K562 (cell line): Measurements from ENCODE around the gene ORC4. TPM values are rescaled to one million over a fixed set of nuclear protein-coding genes. Genes with fewer than 3 reads are reported as not detected.

Experiments
- ATAC-seq: fragments of 200-7000 bp; cut with Tn5 transposase; 3 replicates; pipeline ENCODE4 v1.9.1; 2020; ENCODE audit warnings: moderate library complexity
- BruUV-seq: library from RNA; stranded (reverse); fragments of 400-500 nt; replicated peaks from 2 replicates; lab custom pipeline; 2021; lab: Mats Ljungman, UMichigan
- CTCF ChIA-PET: fragments of 300-600 bp; formaldehyde crosslinking; extraction: SDS; loops from one replicate; lab custom pipeline; 2021; ENCODE audit warnings: low intra/inter-chr PET ratio; lab: Yijun Ruan, JAX
- POLR2A ChIA-PET: fragments of 300-600, 350-650 bp; sonication (Branson Sonifier 250); formaldehyde crosslinking; extraction: SDS; loops from one replicate; lab custom pipeline; 2021; ENCODE audit warnings: antibody characterized with exemption, inconsistent platforms; lab: Yijun Ruan, JAX
- DNase-seq, 4 experiments: peaks; one replicate each; pipeline versions ENCODE4 v3.0.0 to v3.0.0-alpha.2; 2011 to 2018; ENCODE audit warnings: low spot score in 3 of 4, mixed read lengths in 3 of 4; ENCODE audit errors: extremely low read depth in 1 of 4
- FAIRE-seq: peaks from 2 replicates; lab custom pipeline; 2011; peaks lifted over from hg19 to GRCh38; lab: Jason Lieb, UNC
- H2AFZ ChIP-seq: 2 replicates; pipeline ENCODE4 v1.6.0; 2011; ENCODE audit warnings: low read depth, low read length, control low read depth, inconsistent platforms
- H3K27ac ChIP-seq: fragments of 200-600 bp; 3 replicates; pipeline ENCODE4 v1.8.0; 2011; ENCODE audit warnings: low read depth, mild to moderate bottlenecking, control low read depth, inconsistent platforms, low read length, moderate library complexity, mixed read lengths; ENCODE audit errors: extremely low read depth
- H3K27me3 ChIP-seq, 2 experiments: fragments of 300-600 bp in 1 of 2; 2 replicates in 1 of 2; 3 replicates in 1 of 2; pipeline versions ENCODE4 v1.6.0 to v1.8.0; 2011; ENCODE audit warnings: inconsistent platforms in 2 of 2, low read length in 2 of 2, mild to moderate bottlenecking in 1 of 2, mixed read lengths in 1 of 2, moderate library complexity in 1 of 2; ENCODE audit not compliant: control insufficient read depth in 2 of 2, insufficient read depth in 2 of 2
- H3K36me3 ChIP-seq: fragments of 300-600 bp; 3 replicates; pipeline ENCODE4 v1.8.0; 2011; ENCODE audit warnings: mild to moderate bottlenecking, low read length, inconsistent platforms; ENCODE audit not compliant: control insufficient read depth, insufficient read depth
- H3K4me1 ChIP-seq, 2 experiments: fragments of 200-600 bp in 1 of 2; replicated peaks in 1 of 2; 2 replicates in 1 of 2; 3 replicates in 1 of 2; pipeline versions ENCODE4 v1.5.1 to v1.8.0; 2011; ENCODE audit warnings: inconsistent platforms in 2 of 2, low read length in 2 of 2, mild to moderate bottlenecking in 1 of 2, mixed read lengths in 1 of 2, moderate library complexity in 1 of 2; ENCODE audit not compliant: control insufficient read depth in 2 of 2, insufficient read depth in 2 of 2
- H3K4me2 ChIP-seq: 2 replicates; pipeline ENCODE4 v1.6.1; 2011; ENCODE audit warnings: low read length, control low read depth, inconsistent platforms, mixed read lengths; ENCODE audit not compliant: insufficient read depth
- H3K4me3 ChIP-seq: fragments of 200-600 bp; sonication (generic), shearing (Covaris generic); 2 replicates; pipeline ENCODE4 v1.5.1; 2016; ENCODE audit warnings: control low read depth, inconsistent platforms
- H3K79me2 ChIP-seq: fragments of 200-600 bp; 3 replicates; pipeline ENCODE4 v1.8.0; 2011; ENCODE audit warnings: low read length, inconsistent platforms; ENCODE audit not compliant: control insufficient read depth, insufficient read depth
- H3K9ac ChIP-seq, 2 experiments: 2 replicates each; pipeline versions ENCODE4 v1.6.0 to v1.6.1; 2011; ENCODE audit warnings: low read depth in 2 of 2, low read length in 2 of 2, control low read depth in 1 of 2, inconsistent platforms in 1 of 2, mild to moderate bottlenecking in 1 of 2, mixed read lengths in 1 of 2; ENCODE audit not compliant: insufficient read depth in 1 of 2
- H3K9me1 ChIP-seq: one replicate; pipeline ENCODE4 v1.6.0; 2011; ENCODE audit warnings: inconsistent platforms, mild to moderate bottlenecking, low read length, moderate library complexity; ENCODE audit not compliant: control insufficient read depth, insufficient read depth
- H3K9me3 ChIP-seq: replicated peaks from 2 replicates; pipeline ENCODE4 v1.5.1; 2011; ENCODE audit warnings: low read depth, low read length, inconsistent platforms; ENCODE audit not compliant: control insufficient read depth, insufficient read depth
- H4K20me1 ChIP-seq: replicated peaks from 2 replicates; pipeline ENCODE4 v1.6.1; 2011; ENCODE audit warnings: low read length, inconsistent platforms, mixed read lengths; ENCODE audit not compliant: control insufficient read depth, insufficient read depth
- CBFA2T2 ChIP-seq: fragments of 450-650 bp; conservative IDR thresholded peaks from 2 replicates; pipeline ENCODE4 v1.6.1; 2017; ENCODE audit warnings: mild to moderate bottlenecking
- FIP1L1 ChIP-seq: fragments of 200-400 bp; formaldehyde crosslinking; IDR thresholded peaks from 2 replicates; pipeline ENCODE4 v1.6.1; 2018; ENCODE audit warnings: mild to moderate bottlenecking, low read depth, low read length; ENCODE audit not compliant: poor library complexity, severe bottlenecking
- MAFK ChIP-seq: IDR thresholded peaks from 2 replicates; pipeline ENCODE4 v1.6.1; 2011; ENCODE audit warnings: low read length, improper control_type of control experiment
- MCM5 ChIP-seq: fragments of 450-650 bp; IDR thresholded peaks from 2 replicates; pipeline ENCODE4 v1.6.1; 2016; ENCODE audit warnings: low read depth
- MED1 ChIP-seq: sonication (generic); formaldehyde crosslinking; IDR thresholded peaks from 2 replicates; pipeline ENCODE4 v1.8.1; 2023; ENCODE audit warnings: missing genetic modification reagents, borderline replicate concordance
- NFIC ChIP-seq: fragments of 450-650 bp; IDR thresholded peaks from 2 replicates; pipeline ENCODE4 v1.6.1; 2017; ENCODE audit warnings: mild to moderate bottlenecking, inconsistent platforms
- RAD51 ChIP-seq: fragments of 450-650 bp; IDR thresholded peaks from 2 replicates; pipeline ENCODE4 v1.7.1; 2016; ENCODE audit warnings: low read depth, mild to moderate bottlenecking, borderline replicate concordance
- SMARCE1 ChIP-seq: fragments of 450-650 bp; IDR thresholded peaks from 2 replicates; pipeline ENCODE4 v1.7.1; 2016; ENCODE audit warnings: mild to moderate bottlenecking
- SRSF1 ChIP-seq: fragments of 200-400 bp; formaldehyde crosslinking; IDR thresholded peaks from 2 replicates; pipeline ENCODE4 v1.6.1; 2017; ENCODE audit warnings: mild to moderate bottlenecking, low read depth, low read length, moderate library complexity
- TCF3 ChIP-seq: sonication (generic); formaldehyde crosslinking; IDR thresholded peaks from 2 replicates; pipeline ENCODE4 v1.4.0; 2020; ENCODE audit warnings: mild to moderate bottlenecking, missing genetic modification reagents
- XRCC5 ChIP-seq: fragments of 200-400 bp; formaldehyde crosslinking; IDR thresholded peaks from 2 replicates; pipeline ENCODE4 v1.6.1; 2017; ENCODE audit warnings: low read depth, mild to moderate bottlenecking, low read length
- ZFX ChIP-seq: sonication (generic); formaldehyde crosslinking; IDR thresholded peaks from 2 replicates; pipeline ENCODE4 v1.8.0; 2022; ENCODE audit warnings: mild to moderate bottlenecking, missing genetic modification reagents, moderate library complexity
- ZNF140 ChIP-seq: fragments of 250-450 bp; sonication (Bioruptor Pico); IDR thresholded peaks from 2 replicates; pipeline ENCODE4 v1.8.0; 2021; ENCODE audit warnings: moderate library complexity, mild to moderate bottlenecking, inconsistent platforms
- ZNF143 ChIP-seq: sonication (generic); formaldehyde crosslinking; IDR thresholded peaks from 2 replicates; pipeline ENCODE4 v1.9.0; 2022; ENCODE audit warnings: mild to moderate bottlenecking, missing genetic modification reagents
- WGBS: fragments of 100-300 bp; shearing (Covaris generic); methylation state at CpG from one replicate; pipeline ENCODE4 v1.1.6; 2016; ENCODE audit warnings: low coverage, mixed read lengths; ENCODE audit not compliant: insufficient coverage; ENCODE audit errors: missing lambda C conversion rate; 5-methylcytosine and 5-hydroxymethylcytosine counted together
- in situ Hi-C: fragments of 300-500 bp; cut with MboI; formaldehyde crosslinking; loops from 4 replicates; pipeline ENCODE4 v1.15.0; 2018; ENCODE audit warnings: inconsistent platforms, mixed read lengths
- intact Hi-C: fragments of 100-400 bp; cut with micrococcal nuclease; formaldehyde crosslinking; loops from 2 replicates; pipeline ENCODE4 v1.14.2; 2022
- polyA plus RNA-seq, 8 experiments: library from polyadenylated mRNA; depleted of rRNA in 4 of 8; stranded (reverse) in 5 of 8; unstranded in 3 of 8; fragments of >200 nt; fragmentation: Nextera tagmentation in 2 of 8; fragmentation: Illumina TruSeq in 1 of 8; extraction: Ambion mirVana in 2 of 8; extraction: Trizol in 1 of 8; gene quantifications; 2 replicates each; pipeline versions ENCODE4 v1.2.1 to v1.2.3, GENCODE V29; 2011 to 2014; ENCODE audit warnings: inconsistent platforms in 1 of 8, missing spikeins in 1 of 8
- total RNA-seq, 7 experiments: library from RNA; depleted of rRNA in 6 of 7; stranded (reverse); fragments of >200 nt in 6 of 7; fragmentation: Illumina TruSeq in 2 of 7; extraction: Trizol in 2 of 7; gene quantifications; 2 replicates each; pipeline versions ENCODE4 v1.2.1 to v1.2.3, GENCODE V29; 2011 to 2021; ENCODE audit warnings: low replicate concordance in 1 of 7
- TF ChIP-seq, protein P1 (sequence below): IDR thresholded peaks from 2 replicates; pipeline ENCODE4 v1.6.1; 2014; ENCODE audit warnings: antibody characterized with exemption

Gene ORC4
- total and polyA plus RNA-seq, 9 of the 15 experiments (the other 6 are each of a cell fraction or from before 2014, with no cell fraction given), result 58.6 to 100 (median 70.5) TPM

DNA sequence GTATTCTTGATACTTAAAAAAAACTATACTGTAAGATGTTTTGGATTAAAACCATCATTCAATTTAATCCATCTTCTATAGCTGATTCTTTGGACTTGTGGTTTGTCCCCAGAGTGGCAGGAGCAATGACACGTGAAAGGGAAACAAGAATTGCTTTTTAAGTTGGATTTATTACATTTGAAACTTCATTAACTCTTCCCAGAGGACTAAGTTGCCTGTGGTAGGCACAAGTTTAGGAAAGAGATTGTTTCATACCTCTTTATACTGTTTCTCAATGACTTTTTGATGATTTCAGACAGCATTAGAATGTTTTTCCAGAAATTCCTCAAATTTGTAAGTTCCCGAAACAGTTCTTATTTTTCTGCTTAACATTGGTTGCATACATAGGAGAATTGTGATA, 134.4 kb downstream of the ORC4 start:
- intact Hi-C loops (no loop called here), in situ Hi-C loops (loop anchor here (25.0 kb wide), 1 partner anchor 849 kb away; no protein-coding TSS in a partner anchor)
- CTCF ChIA-PET, result no interaction called here
- Histone ChIP-seq H3K36me3 (no peaks in the 10 kb centered on the region), H3K79me2 (no peaks in the 10 kb centered on the region), H3K27ac (no peak overlapping the region), H3K9me3 (no peaks in the 10 kb centered on the region), H3K4me2 (no peak overlapping the region), H3K9me1 (no peaks in the 10 kb centered on the region), H3K27me3 (no peaks in the 10 kb centered on the region; a peak in 1 of 5 replicates), H3K4me1 (no peaks in the 10 kb centered on the region), H2AFZ (no peak overlapping the region), H3K4me3 (no peak overlapping the region), H4K20me1 (no peaks in the 10 kb centered on the region), H3K9ac (no peak overlapping the region)
- 0% methylated on average over 2 of the region's 2 CpGs for WGBS
- no peak for DNase-seq
- no peak for FAIRE-seq
- BruUV-seq, result no TSS peak
- no peak for ATAC-seq
- POLR2A ChIA-PET, result no interaction called here
- TF ChIP-seq ZNF140, result no peak
- TF ChIP-seq SRSF1, result no peak
- no peak for TF ChIP-seq XRCC5
- no peak for TF ChIP-seq MAFK
- no peak for TF ChIP-seq MCM5
- TF ChIP-seq TCF3 (CRISPR knock-in tag), result no peak
- no peak for TF ChIP-seq ZNF143
- TF ChIP-seq, protein P1, sequence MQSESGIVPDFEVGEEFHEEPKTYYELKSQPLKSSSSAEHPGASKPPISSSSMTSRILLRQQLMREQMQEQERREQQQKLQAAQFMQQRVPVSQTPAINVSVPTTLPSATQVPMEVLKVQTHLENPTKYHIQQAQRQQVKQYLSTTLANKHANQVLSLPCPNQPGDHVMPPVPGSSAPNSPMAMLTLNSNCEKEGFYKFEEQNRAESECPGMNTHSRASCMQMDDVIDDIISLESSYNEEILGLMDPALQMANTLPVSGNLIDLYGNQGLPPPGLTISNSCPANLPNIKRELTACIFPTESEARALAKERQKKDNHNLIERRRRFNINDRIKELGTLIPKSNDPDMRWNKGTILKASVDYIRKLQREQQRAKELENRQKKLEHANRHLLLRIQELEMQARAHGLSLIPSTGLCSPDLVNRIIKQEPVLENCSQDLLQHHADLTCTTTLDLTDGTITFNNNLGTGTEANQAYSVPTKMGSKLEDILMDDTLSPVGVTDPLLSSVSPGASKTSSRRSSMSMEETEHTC, result no peak
- no peak for TF ChIP-seq CBFA2T2
- no peak for TF ChIP-seq FIP1L1
- no peak for TF ChIP-seq RAD51
- TF ChIP-seq MED1, result no peak
- TF ChIP-seq NFIC, result no peak
- TF ChIP-seq SMARCE1, result no peak
- no peak for TF ChIP-seq ZFX (CRISPR knock-in tag)
